H1 (cell line): ENCODE results near the gene MAGEB4. TPM values are rescaled to one million over a fixed set of nuclear protein-coding genes. Genes with fewer than 3 reads are reported as not detected.

Experiments
- CTCF ChIA-PET: fragments of 300-600 bp; sonication (Branson Sonifier 250); formaldehyde crosslinking; loops from one replicate; lab custom pipeline; 2021; ENCODE audit not compliant: partially characterized antibody; lab: Charles Lee
- POLR2A ChIA-PET: fragments of 300-600 bp; sonication (Branson Sonifier 250); formaldehyde crosslinking; loops from one replicate; lab custom pipeline; 2021; ENCODE audit warnings: inconsistent platforms; ENCODE audit not compliant: partially characterized antibody; lab: Charles Lee
- DNase-seq, 2 experiments: peaks; one replicate each; pipeline versions ENCODE4 v3.0.0 to v3.0.0-alpha.2; 2010 to 2022; ENCODE audit warnings: low spot score in 2 of 2, low read depth in 1 of 2, mixed read lengths in 1 of 2
- FAIRE-seq: peaks from 2 replicates; lab custom pipeline; 2011; peaks lifted over from hg19 to GRCh38; lab: Jason Lieb, UNC
- H2AFZ ChIP-seq: 2 replicates; pipeline ENCODE4 v1.8.1; 2012; ENCODE audit warnings: low read length, inconsistent platforms
- H2AK5ac ChIP-seq: 2 replicates; pipeline ENCODE4 v1.6.1; 2013; ENCODE audit warnings: low read depth, low read length
- H2BK120ac ChIP-seq: replicated peaks from 2 replicates; pipeline ENCODE3; 2013; ENCODE audit warnings: low read depth, low read length, inconsistent platforms
- H2BK12ac ChIP-seq: 2 replicates; pipeline ENCODE4 v1.6.1; 2013; ENCODE audit warnings: low read depth, low read length
- H2BK15ac ChIP-seq: 2 replicates; pipeline ENCODE4 v1.6.1; 2013; ENCODE audit warnings: low read length
- H2BK20ac ChIP-seq: 2 replicates; pipeline ENCODE4 v1.6.1; 2013; ENCODE audit warnings: low read length
- H2BK5ac ChIP-seq: 2 replicates; pipeline ENCODE4 v1.6.1; 2013; ENCODE audit warnings: low read depth, low read length
- H3K14ac ChIP-seq: 2 replicates; pipeline ENCODE4 v1.6.1; 2013; ENCODE audit warnings: inconsistent platforms; ENCODE audit not compliant: insufficient read length
- H3K18ac ChIP-seq: 2 replicates; pipeline ENCODE4 v1.6.1; 2013; ENCODE audit warnings: low read length; ENCODE audit errors: extremely low read depth
- H3K23ac ChIP-seq: 2 replicates; pipeline ENCODE4 v1.6.1; 2013; ENCODE audit warnings: inconsistent platforms; ENCODE audit not compliant: insufficient read length
- H3K23me2 ChIP-seq: 2 replicates; pipeline ENCODE4 v1.6.1; 2013; ENCODE audit warnings: low read depth, low read length
- H3K27ac ChIP-seq: 2 replicates; pipeline ENCODE4 v1.6.1; 2011; ENCODE audit warnings: low read depth, low read length, inconsistent platforms
- H3K27me3 ChIP-seq, 4 experiments: replicated peaks in 1 of 4; 1 replicate in 1 of 4; 2 replicates in 3 of 4; pipeline versions ENCODE4 v1.6.1 to v1.8.1; 2011 to 2013; ENCODE audit warnings: low read length in 3 of 4, mild to moderate bottlenecking in 3 of 4, inconsistent platforms in 2 of 4, mixed read lengths in 2 of 4, moderate library complexity in 1 of 4; ENCODE audit not compliant: control insufficient read depth in 3 of 4, insufficient read depth in 3 of 4; ENCODE audit errors: extremely low read depth in 1 of 4
- H3K36me3 ChIP-seq, 4 experiments: 2 replicates each; pipeline versions ENCODE4 v1.6.1 to v1.8.1; 2011 to 2013; ENCODE audit warnings: mild to moderate bottlenecking in 4 of 4, low read length in 3 of 4, moderate library complexity in 2 of 4, control low read depth in 1 of 4, inconsistent platforms in 1 of 4; ENCODE audit not compliant: insufficient read depth in 4 of 4, control insufficient read depth in 2 of 4
- H3K4ac ChIP-seq: replicated peaks from 2 replicates; pipeline ENCODE3; 2013; ENCODE audit warnings: low read length, low read depth, mixed read lengths, inconsistent platforms; ENCODE audit not compliant: insufficient read length
- H3K4me1 ChIP-seq, 4 experiments: replicated peaks in 1 of 4; 1 replicate in 1 of 4; 2 replicates in 3 of 4; pipeline versions ENCODE4 v1.6.1 to v1.8.1; 2011 to 2013; ENCODE audit warnings: low read length in 3 of 4, inconsistent platforms in 2 of 4, mixed read lengths in 1 of 4; ENCODE audit not compliant: insufficient read depth in 4 of 4, control insufficient read depth in 3 of 4
- H3K4me2 ChIP-seq, 2 experiments: 2 replicates each; pipeline versions ENCODE4 v1.6.1 to v1.8.1; 2011 to 2013; ENCODE audit warnings: low read depth in 2 of 2, low read length in 2 of 2, control low read depth in 1 of 2, inconsistent platforms in 1 of 2, mild to moderate bottlenecking in 1 of 2; ENCODE audit not compliant: insufficient read depth in 1 of 2
- H3K4me3 ChIP-seq, 4 experiments: fragments of 200-600, 300-600 bp in 1 of 4; sonication (generic), shearing (Covaris generic), sonication (Bioruptor Twin) in 1 of 4; 2 replicates each; pipeline versions ENCODE4 v1.5.1 to v1.8.1; 2011 to 2016; ENCODE audit warnings: low read length in 4 of 4, low read depth in 3 of 4, control low read depth in 2 of 4, inconsistent platforms in 2 of 4, mild to moderate bottlenecking in 2 of 4, mixed read lengths in 1 of 4, moderate library complexity in 1 of 4; ENCODE audit not compliant: insufficient read depth in 2 of 4; ENCODE audit errors: extremely low read depth in 1 of 4
- H3K56ac ChIP-seq: replicated peaks from 2 replicates; pipeline ENCODE3; 2013; ENCODE audit warnings: low read depth, mild to moderate bottlenecking, mixed read lengths, low read length, inconsistent platforms; ENCODE audit not compliant: insufficient read length
- H3K79me1 ChIP-seq: 2 replicates; pipeline ENCODE4 v1.6.1; 2013; ENCODE audit warnings: low read depth, low read length, control low read depth
- H3K79me2 ChIP-seq, 2 experiments: 2 replicates each; pipeline versions ENCODE4 v1.6.1 to v1.8.1; 2012 to 2013; ENCODE audit warnings: low read length in 2 of 2, mild to moderate bottlenecking in 2 of 2, inconsistent platforms in 1 of 2; ENCODE audit not compliant: insufficient read depth in 2 of 2, control insufficient read depth in 1 of 2
- H3K9ac ChIP-seq, 4 experiments: replicated peaks in 1 of 4; 1 replicate in 1 of 4; 2 replicates in 3 of 4; pipeline versions ENCODE4 v1.6.1 to v1.8.1; 2011 to 2013; ENCODE audit warnings: low read depth in 3 of 4, low read length in 3 of 4, control low read depth in 2 of 4, mild to moderate bottlenecking in 2 of 4, moderate library complexity in 2 of 4, inconsistent platforms in 1 of 4; ENCODE audit errors: extremely low read depth in 1 of 4
- H3K9me3 ChIP-seq, 2 experiments: 2 replicates each; pipeline versions ENCODE4 v1.6.1 to v1.8.1; 2012 to 2013; ENCODE audit warnings: mild to moderate bottlenecking in 2 of 2, moderate library complexity in 2 of 2, control low read depth in 1 of 2, inconsistent platforms in 1 of 2, low read depth in 1 of 2, low read length in 1 of 2, mixed read lengths in 1 of 2; ENCODE audit not compliant: insufficient read depth in 2 of 2
- H4K20me1 ChIP-seq, 2 experiments: replicated peaks in 1 of 2; 2 replicates each; pipeline versions ENCODE3 to v1.8.1; 2011 to 2013; ENCODE audit warnings: inconsistent platforms in 2 of 2, low read length in 2 of 2, mild to moderate bottlenecking in 1 of 2; ENCODE audit not compliant: insufficient read depth in 2 of 2, control insufficient read depth in 1 of 2
- H4K5ac ChIP-seq: 2 replicates; pipeline ENCODE4 v1.6.1; 2013; ENCODE audit warnings: low read length, low read depth, mixed read lengths, inconsistent platforms; ENCODE audit not compliant: insufficient read length
- H4K8ac ChIP-seq: 2 replicates; pipeline ENCODE4 v1.8.0; 2013; ENCODE audit warnings: mild to moderate bottlenecking, moderate library complexity, low read length, inconsistent platforms; ENCODE audit not compliant: insufficient read depth; ENCODE audit errors: extremely low read depth
- H4K91ac ChIP-seq: replicated peaks from 2 replicates; pipeline ENCODE3; 2013; ENCODE audit warnings: low read length, mixed read lengths, inconsistent platforms; ENCODE audit not compliant: insufficient read length
- ASH2L ChIP-seq: fragments of 200-600, 300-600 bp; sonication (generic); IDR thresholded peaks from one replicate; pipeline ENCODE4 v1.7.1; 2017; ENCODE audit warnings: low read length
- CTCF ChIP-seq, 3 experiments: IDR thresholded peaks; 1 replicate in 2 of 3; 2 replicates in 1 of 3; pipeline versions ENCODE4 v1.5.1 to v1.6.1; 2011; ENCODE audit warnings: low read length in 3 of 3, mild to moderate bottlenecking in 3 of 3, inconsistent platforms in 2 of 3, low read depth in 1 of 3, moderate library complexity in 1 of 3; ENCODE audit not compliant: insufficient read depth in 1 of 3; ENCODE audit errors: control extremely low read depth in 1 of 3
- JUN ChIP-seq: IDR thresholded peaks from 2 replicates; pipeline ENCODE4 v1.6.1; 2011; ENCODE audit warnings: low read depth, mild to moderate bottlenecking, improper control_type of control experiment, low read length
- JUND ChIP-seq: IDR thresholded peaks from 2 replicates; pipeline ENCODE4 v1.6.1; 2011; ENCODE audit warnings: mild to moderate bottlenecking, improper control_type of control experiment, low read length
- KDM4A ChIP-seq: IDR thresholded peaks from one replicate; pipeline ENCODE4 v1.7.1; 2012; ENCODE audit warnings: low read depth, mild to moderate bottlenecking, moderate library complexity, low read length, inconsistent platforms; ENCODE audit not compliant: severe bottlenecking
- RXRA ChIP-seq: IDR thresholded peaks from 2 replicates; pipeline ENCODE4 v1.6.1; 2011; ENCODE audit warnings: low read depth, mild to moderate bottlenecking, low read length, moderate library complexity; ENCODE audit not compliant: insufficient read depth
- SIN3A ChIP-seq, 2 experiments: IDR thresholded peaks in 1 of 2; conservative IDR thresholded peaks in 1 of 2; 2 replicates each; pipeline ENCODE4 v1.6.1; 2011 to 2012; ENCODE audit warnings: low read length in 2 of 2, improper control_type of control experiment in 1 of 2, low read depth in 1 of 2, mild to moderate bottlenecking in 1 of 2
- SIRT6 ChIP-seq: IDR thresholded peaks from one replicate; pipeline ENCODE4 v1.7.1; 2012; ENCODE audit warnings: low read length, inconsistent platforms
- SIX5 ChIP-seq: IDR thresholded peaks from 2 replicates; pipeline ENCODE4 v1.6.1; 2011; ENCODE audit warnings: mild to moderate bottlenecking, low read depth, low read length
- SP1 ChIP-seq: IDR thresholded peaks from 2 replicates; pipeline ENCODE4 v1.6.1; 2011; ENCODE audit warnings: low read depth, low read length
- SUZ12 ChIP-seq: fragments of 200-600 bp; sonication (generic); IDR thresholded peaks from 2 replicates; pipeline ENCODE4 v1.6.1; 2012; ENCODE audit warnings: mild to moderate bottlenecking, inconsistent platforms, low read length, moderate library complexity, mixed read lengths
- YY1 ChIP-seq: IDR thresholded peaks from 2 replicates; pipeline ENCODE4 v1.6.1; 2011; ENCODE audit warnings: low read depth, mild to moderate bottlenecking, low read length
- ZNF274 ChIP-seq: IDR thresholded peaks from 2 replicates; pipeline ENCODE4 v1.7.0; 2012; ENCODE audit warnings: low read length, borderline replicate concordance; ENCODE audit errors: extremely low read depth
- WGBS, 2 experiments: shearing (Covaris generic) in 1 of 2; methylation state at CpG; one replicate each; pipeline versions ENCODE4 v1.1.6 to v1.1.7; 2013 to 2015; ENCODE audit warnings: low lambda C conversion rate in 2 of 2, mixed read lengths in 2 of 2, inconsistent platforms in 1 of 2, low coverage in 1 of 2, missing lambda C conversion rate in 1 of 2; ENCODE audit not compliant: insufficient replicate concordance in 2 of 2, insufficient coverage in 1 of 2, insufficient read length in 1 of 2; ENCODE audit errors: extremely low coverage in 1 of 2, missing lambda C conversion rate in 1 of 2; 5-methylcytosine and 5-hydroxymethylcytosine counted together
- polyA plus RNA-seq, 7 experiments: library from polyadenylated mRNA; depleted of rRNA in 3 of 7; stranded (reverse) in 5 of 7; unstranded in 2 of 7; fragments of >200 nt in 5 of 7; fragments of 200-250 nt in 2 of 7; gene quantifications; 1 replicate in 5 of 7; 2 replicates in 1 of 7; 4 replicates in 1 of 7; pipeline versions ENCODE4 v1.2.1 to v1.2.3, GENCODE V29; 2011 to 2013; ENCODE audit warnings: missing spikeins in 2 of 7, mixed read lengths in 2 of 7
- total RNA-seq: library from RNA; stranded (reverse); fragmentation: NEBNext Ultra II Directional; extraction: Animal tissue kit (Norgen Biotek cat#: 25700); gene quantifications from 2 replicates; pipeline ENCODE4 v1.2.1, GENCODE V29; 2021

The MAGEB4 gene
- total and polyA plus RNA-seq, 2 of the 8 experiments (the other 6 are each of a cell fraction or from before 2014, with no cell fraction given): not detected

GRCh38 chrX:30212172-30212571 lies 29.6 kb upstream of the MAGEB4 start:
- H4K8ac ChIP-seq: no peak overlapping the region
- DNase-seq (no peak), FAIRE-seq (no peak)
- no peak overlapping the region for H2BK120ac ChIP-seq
- POLR2A ChIA-PET: no interaction called here
- no peak overlapping the region for H3K4ac ChIP-seq
- no peaks in the 10 kb centered on the region for H3K36me3 ChIP-seq
- no peak overlapping the region for H3K4me2 ChIP-seq
- no peak overlapping the region for H3K56ac ChIP-seq
- no peaks in the 10 kb centered on the region for H3K27me3 ChIP-seq
- H3K9ac ChIP-seq: no peak overlapping the region
- H3K4me3 ChIP-seq: no peak overlapping the region
- H2AFZ ChIP-seq: no peak overlapping the region
- H2BK15ac ChIP-seq: no peak overlapping the region
- no peaks in the 10 kb centered on the region for H3K23me2 ChIP-seq
- H3K23ac ChIP-seq: no peak overlapping the region
- no peaks in the 10 kb centered on the region for H3K79me2 ChIP-seq
- no peak overlapping the region for H3K27ac ChIP-seq
- no peak overlapping the region for H3K14ac ChIP-seq
- H4K5ac ChIP-seq: no peak overlapping the region
- 80% methylated on average over 1 of the region's 2 CpGs; no CpG with 5 or more reads in 1 of the 2 experiments for WGBS, 2 experiments
- no peaks in the 10 kb centered on the region for H3K79me1 ChIP-seq
- no peak overlapping the region for H2BK5ac ChIP-seq
- no peak overlapping the region for H2BK12ac ChIP-seq
- no peaks in the 10 kb centered on the region; a peak in 1 of 4 replicates for H3K9me3 ChIP-seq
- no peak overlapping the region for H2AK5ac ChIP-seq
- H4K20me1 ChIP-seq: no peaks in the 10 kb centered on the region
- no peak overlapping the region for H4K91ac ChIP-seq
- H3K4me1 ChIP-seq: no peaks in the 10 kb centered on the region
- no peak overlapping the region for H3K18ac ChIP-seq
- H2BK20ac ChIP-seq: no peak overlapping the region
- CTCF ChIA-PET: interaction anchor here (0.7 to 1.7 kb wide), 4 partner anchors 14 to 67 kb away, joined by 3 to 5 read pairs (median 3); no protein-coding TSS in a partner anchor
- TF ChIP-seq JUND (no peak), JUN (no peak), ASH2L (no peak), RXRA (no peak), SP1 (no peak), SUZ12 (no peak), ZNF274 (no peak), SIX5 (no peak), KDM4A (no peak), SIRT6 (no peak), SIN3A (conservative IDR thresholded peaks at IDR 0.05 in 1 of 2, IDR thresholded peaks at IDR 0.05 in 1 of 2; ENCODE audit: low read depth in 1 of 2, low read length in 2 of 2) (no peak), YY1 (no peak), CTCF (IDR thresholded peaks at IDR 0.05; ENCODE audit: control extremely low read depth in 1 of 3, insufficient read depth in 1 of 3, low read depth in 1 of 3, low read length in 3 of 3) (no peak)
